Measurements from ENCODE around the gene ATP6AP1.

DNA sequence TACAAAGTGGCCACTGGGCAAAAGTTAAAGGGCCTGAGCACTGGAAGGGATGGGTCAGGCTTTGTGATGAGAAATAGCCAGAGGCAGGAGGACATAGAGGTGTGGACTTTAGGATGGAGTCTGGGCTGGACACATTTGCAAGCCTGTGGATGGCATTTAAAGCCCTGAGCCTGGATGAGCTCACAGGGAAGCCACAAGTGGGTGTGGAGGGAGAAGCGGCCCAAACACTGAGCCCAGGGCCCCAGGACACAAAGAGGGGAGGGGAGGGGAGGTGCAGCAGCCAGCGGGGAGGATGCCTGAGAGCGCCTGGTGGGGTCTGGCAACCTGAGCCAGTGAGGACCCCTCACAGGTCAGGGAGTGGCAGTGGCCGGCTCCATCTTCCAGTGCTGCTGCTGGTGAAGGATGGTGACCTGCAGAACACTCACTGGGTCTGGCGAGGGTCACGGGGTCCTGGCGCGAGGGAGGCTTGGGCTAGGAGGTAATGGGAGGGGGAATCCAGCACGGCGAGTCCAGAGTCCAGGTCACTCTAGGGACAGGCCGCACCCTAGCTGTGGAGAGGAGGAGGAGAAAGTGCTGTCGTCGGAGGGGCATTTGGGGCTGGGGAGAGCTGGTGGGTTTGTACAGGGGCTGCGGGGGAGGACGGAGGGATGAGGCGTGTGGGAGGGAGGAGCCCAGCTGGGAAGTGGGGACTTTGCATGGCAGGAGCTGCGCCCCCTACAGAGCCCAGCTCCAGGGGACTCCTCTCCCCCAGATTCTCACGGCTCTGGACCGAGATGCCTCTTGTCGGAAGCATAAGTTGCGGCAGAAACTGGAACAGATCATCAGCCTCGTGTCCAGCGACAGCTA lies 43.6 kb downstream of the ATP6AP1 start:
- TF ChIP-seq, protein P1, sequence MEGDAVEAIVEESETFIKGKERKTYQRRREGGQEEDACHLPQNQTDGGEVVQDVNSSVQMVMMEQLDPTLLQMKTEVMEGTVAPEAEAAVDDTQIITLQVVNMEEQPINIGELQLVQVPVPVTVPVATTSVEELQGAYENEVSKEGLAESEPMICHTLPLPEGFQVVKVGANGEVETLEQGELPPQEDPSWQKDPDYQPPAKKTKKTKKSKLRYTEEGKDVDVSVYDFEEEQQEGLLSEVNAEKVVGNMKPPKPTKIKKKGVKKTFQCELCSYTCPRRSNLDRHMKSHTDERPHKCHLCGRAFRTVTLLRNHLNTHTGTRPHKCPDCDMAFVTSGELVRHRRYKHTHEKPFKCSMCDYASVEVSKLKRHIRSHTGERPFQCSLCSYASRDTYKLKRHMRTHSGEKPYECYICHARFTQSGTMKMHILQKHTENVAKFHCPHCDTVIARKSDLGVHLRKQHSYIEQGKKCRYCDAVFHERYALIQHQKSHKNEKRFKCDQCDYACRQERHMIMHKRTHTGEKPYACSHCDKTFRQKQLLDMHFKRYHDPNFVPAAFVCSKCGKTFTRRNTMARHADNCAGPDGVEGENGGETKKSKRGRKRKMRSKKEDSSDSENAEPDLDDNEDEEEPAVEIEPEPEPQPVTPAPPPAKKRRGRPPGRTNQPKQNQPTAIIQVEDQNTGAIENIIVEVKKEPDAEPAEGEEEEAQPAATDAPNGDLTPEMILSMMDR (IDR thresholded peaks at IDR 0.05): no peak
- no peak for TF ChIP-seq POLR2A (IDR thresholded peaks at IDR 0.05)
- no peak for TF ChIP-seq POLR2AphosphoS5 (IDR thresholded peaks at IDR 0.05)
- no peak for TF ChIP-seq EP300 (IDR thresholded peaks at IDR 0.05)

All from gastroesophageal sphincter (tissue), 3 donors.